Mononuclear cell (primary cell): ENCODE data around the gene PLA2G1B. TPM values are rescaled to one million over a fixed set of nuclear protein-coding genes. Genes with fewer than 3 reads are reported as not detected.

Experiments
- H3K27me3 ChIP-seq: 2 replicates; pipeline ENCODE4 v1.6.0; 2011; ENCODE audit warnings: low read length, control low read depth; ENCODE audit not compliant: insufficient read depth
- H3K4me1 ChIP-seq: 2 replicates; pipeline ENCODE4 v1.5.1; 2011; ENCODE audit warnings: mild to moderate bottlenecking, low read length, control low read depth; ENCODE audit not compliant: insufficient read depth
- H3K4me3 ChIP-seq: 2 replicates; pipeline ENCODE4 v1.5.1; 2011; ENCODE audit warnings: mild to moderate bottlenecking, low read length, moderate library complexity
- H3K9me3 ChIP-seq: 2 replicates; pipeline ENCODE4 v1.5.1; 2011; ENCODE audit warnings: low read depth, mild to moderate bottlenecking, control low read depth, low read length
- total RNA-seq: library from RNA; depleted of rRNA; stranded (reverse); fragments of >200 nt; gene quantifications from one replicate; pipeline ENCODE4 v1.2.3, GENCODE V29; 2012

PLA2G1B gene
- 0.31 TPM for total RNA-seq

- H3K27me3 ChIP-seq, result no peaks in the 10 kb centered on the region
- peaks cover 4% of the 10 kb centered on the region for H3K4me1 ChIP-seq
- H3K4me3 ChIP-seq, result no peak within 1 kb of the TSS
- H3K9me3 ChIP-seq, result no peaks in the 10 kb centered on the region
Observed at GRCh38 chr12:120327593-120327992, at the start of gene PLA2G1B. Gene PLA2G1B (minus strand): TSS chr12:120327779. CDS start chr12:120327753, 26 bp downstream.

GRCh38 chr12:120376934-120377572, 49.5 kb upstream of the PLA2G1B start:
- H3K9me3 ChIP-seq, result no peaks in the 10 kb centered on the region
- no peak overlapping the region for H3K4me3 ChIP-seq
- no peaks in the 10 kb centered on the region for H3K4me1 ChIP-seq
- H3K27me3 ChIP-seq, result peaks cover 15% of the 10 kb centered on the region

- Histone ChIP-seq H3K4me1 (no peaks in the 10 kb centered on the region), H3K9me3 (no peaks in the 10 kb centered on the region), H3K4me3 (no peak overlapping the region), H3K27me3 (peaks cover 21% of the 10 kb centered on the region)
Observed at GRCh38 chr12:120376416-120376815, 48.8 kb upstream of the PLA2G1B start.

- Histone ChIP-seq H3K9me3 (no peaks in the 10 kb centered on the region), H3K4me1 (no peaks in the 10 kb centered on the region), H3K4me3 (no peak overlapping the region), H3K27me3 (peaks cover 25% of the 10 kb centered on the region)
Observed at GRCh38 chr12:120376009-120376408, 48.4 kb upstream of the PLA2G1B start.

GRCh38 chr12:120373683-120374082, 46.1 kb upstream of the PLA2G1B start:
- Histone ChIP-seq H3K27me3 (peaks cover 41% of the 10 kb centered on the region), H3K4me3 (no peak overlapping the region), H3K4me1 (no peaks in the 10 kb centered on the region), H3K9me3 (no peaks in the 10 kb centered on the region)

GRCh38 chr12:120370343-120371243, 43.0 kb upstream of the PLA2G1B start:
- H3K4me3 ChIP-seq, result no peak overlapping the region
- no peaks in the 10 kb centered on the region for H3K4me1 ChIP-seq
- no peaks in the 10 kb centered on the region for H3K9me3 ChIP-seq
- H3K27me3 ChIP-seq, result peaks cover 56% of the 10 kb centered on the region

GRCh38 chr12:120369603-120370342, 42.2 kb upstream of the PLA2G1B start:
- no peaks in the 10 kb centered on the region for H3K4me1 ChIP-seq
- peaks cover 53% of the 10 kb centered on the region for H3K27me3 ChIP-seq
- no peak overlapping the region for H3K4me3 ChIP-seq
- H3K9me3 ChIP-seq, result no peaks in the 10 kb centered on the region

- no peaks in the 10 kb centered on the region for H3K4me1 ChIP-seq
- H3K27me3 ChIP-seq, result peaks cover 57% of the 10 kb centered on the region
- no peaks in the 10 kb centered on the region for H3K9me3 ChIP-seq
- no peak within 1 kb of the TSS for H3K4me3 ChIP-seq
Observed at GRCh38 chr12:120368789-120369602, 41.4 kb upstream of the PLA2G1B start, which contains the start of gene MSI1. Gene MSI1 (minus strand): TSS chr12:120369164. CDS start chr12:120369091, 73 bp downstream.

- Histone ChIP-seq H3K27me3 (peaks cover 54% of the 10 kb centered on the region), H3K9me3 (no peaks in the 10 kb centered on the region)
Observed at GRCh38 chr12:120367924-120368788, 40.6 kb upstream of the PLA2G1B start.

GRCh38 chr12:120367233-120367923, 39.8 kb upstream of the PLA2G1B start:
- Histone ChIP-seq H3K27me3 (peaks cover 51% of the 10 kb centered on the region), H3K4me3 (no peak overlapping the region), H3K4me1 (no peaks in the 10 kb centered on the region), H3K9me3 (no peaks in the 10 kb centered on the region)

More at GRCh38 chr12:120367924-120368788, 40.6 kb upstream of the PLA2G1B start:
- Histone ChIP-seq H3K4me3 (no peak overlapping the region), H3K4me1 (no peaks in the 10 kb centered on the region)

GRCh38 chr12:120366845-120367232, 39.3 kb upstream of the PLA2G1B start:
- H3K4me1 ChIP-seq, result no peaks in the 10 kb centered on the region
- no peaks in the 10 kb centered on the region for H3K9me3 ChIP-seq
- H3K27me3 ChIP-seq, result peaks cover 50% of the 10 kb centered on the region
- no peak overlapping the region for H3K4me3 ChIP-seq

GRCh38 chr12:120366341-120366705, 38.7 kb upstream of the PLA2G1B start:
- H3K4me3 ChIP-seq, result no peak overlapping the region
- no peaks in the 10 kb centered on the region for H3K4me1 ChIP-seq
- H3K27me3 ChIP-seq, result peaks cover 45% of the 10 kb centered on the region
- H3K9me3 ChIP-seq, result no peaks in the 10 kb centered on the region

- no peaks in the 10 kb centered on the region for H3K9me3 ChIP-seq
- no peak overlapping the region for H3K4me3 ChIP-seq
- no peaks in the 10 kb centered on the region for H3K4me1 ChIP-seq
- H3K27me3 ChIP-seq, result peaks cover 45% of the 10 kb centered on the region
Observed at GRCh38 chr12:120365675-120366340, 38.2 kb upstream of the PLA2G1B start.
